GM19023 (cell line): Measurements from ENCODE around the gene GAB3.
A peak's percentile ranks its signal among the peaks of the same experiment; 100 is the strongest.

Source experiments
- ATAC-seq: cut with Tn5 transposase; IDR thresholded peaks from one replicate; pipeline ENCODE4 v1.9.1; 2021; ENCODE audit warnings: mild to moderate bottlenecking, moderate library complexity; ENCODE audit not compliant: unreplicated experiment

The GAB3 gene

GRCh38 chrX:154750301-154751202 is at the start of gene GAB3:
GAB3 (minus strand) TSS chrX:154751077; CDS start chrX:154751025, 52 bp downstream.
- peak; percentile 69 for ATAC-seq

DNA sequence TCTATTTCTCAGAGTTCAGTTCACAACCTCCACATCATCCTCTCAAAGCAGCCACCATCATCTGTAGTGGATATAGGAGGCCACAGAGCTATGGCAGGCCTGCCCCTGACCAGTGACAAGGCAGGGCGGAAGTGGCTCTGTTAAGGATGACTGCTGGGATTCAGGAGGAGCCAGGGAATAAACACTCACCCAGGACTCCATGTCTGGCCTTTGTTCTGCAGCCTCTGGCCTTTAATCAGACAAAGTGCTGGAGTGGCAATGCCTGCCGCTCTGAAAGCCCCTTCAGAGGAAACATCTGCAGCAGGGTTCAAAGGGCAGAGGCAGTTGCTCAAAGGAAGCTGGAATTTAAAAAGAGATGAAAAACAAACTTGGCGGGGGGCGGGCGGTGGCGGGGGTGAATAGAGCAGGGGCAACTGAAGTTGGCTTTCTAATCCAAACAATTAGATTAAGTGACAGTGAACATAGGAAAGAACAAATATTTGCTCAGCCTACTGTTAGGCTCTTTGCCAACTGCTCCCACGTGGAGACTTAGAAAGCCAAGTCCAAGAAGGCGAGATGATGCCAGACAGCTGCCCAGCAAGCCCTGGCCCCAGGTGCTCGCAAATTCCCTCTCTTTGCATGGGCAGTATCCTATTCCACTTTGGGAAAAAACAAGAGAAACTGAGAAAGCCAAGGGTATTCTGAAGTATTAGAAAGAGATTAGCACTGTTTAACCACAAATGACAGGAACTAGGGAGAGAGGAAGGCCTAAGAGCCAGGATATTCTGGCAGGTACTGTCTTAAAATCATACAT is 48.9 kb upstream of the GAB3 start:
- no peak for ATAC-seq

- ATAC-seq, result no peak
Observed at GRCh38 chrX:154797006-154797405, 46.1 kb upstream of the GAB3 start.

- no peak for ATAC-seq
Observed at GRCh38 chrX:154795016-154795415, 44.1 kb upstream of the GAB3 start.

- ATAC-seq, result no peak
Observed at GRCh38 chrX:154793084-154793795, 42.4 kb upstream of the GAB3 start.

DNA sequence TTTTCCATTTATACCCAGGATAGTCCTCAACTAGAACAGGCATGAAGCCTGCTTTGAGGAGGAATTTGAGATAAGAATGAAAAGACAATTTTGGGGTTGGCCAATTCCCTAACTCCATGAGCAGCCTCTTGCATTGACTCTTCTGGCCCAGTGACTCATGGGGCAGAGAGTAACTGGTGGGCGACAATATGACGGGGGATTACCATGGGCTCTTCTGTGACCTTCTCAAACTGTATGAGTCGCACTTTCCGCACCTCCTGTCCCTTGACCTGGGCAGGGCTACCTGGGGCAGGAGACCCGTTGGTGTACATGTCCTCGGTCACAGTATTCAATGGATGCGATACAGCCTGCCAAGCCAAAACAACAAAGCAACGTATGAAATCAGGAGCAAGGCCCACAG is 41.1 kb upstream of the GAB3 start:
- no peak for ATAC-seq

GRCh38 chrX:154791467-154791866 is 40.6 kb upstream of the GAB3 start:
- ATAC-seq, result no peak

DNA sequence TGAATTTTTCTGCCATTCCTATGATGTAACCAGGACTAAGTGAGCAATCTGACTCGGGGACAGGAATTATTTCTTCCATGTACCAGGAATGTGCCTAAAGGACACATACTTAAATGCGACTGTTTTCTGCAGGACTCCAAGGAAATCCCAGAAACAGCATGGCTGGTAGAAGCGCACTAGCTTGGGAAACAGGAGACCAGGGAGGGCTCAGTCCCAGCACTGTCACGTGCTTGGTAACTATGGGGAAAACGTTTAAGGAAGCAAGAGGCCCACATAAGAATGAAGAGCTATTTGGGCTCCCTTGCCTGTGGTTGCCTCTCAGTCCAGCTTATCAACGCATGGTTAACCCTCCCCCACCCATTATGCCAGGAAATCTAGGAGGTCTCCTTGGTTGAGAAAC is 34.8 kb upstream of the GAB3 start:
- no peak for ATAC-seq

GRCh38 chrX:154784149-154784995 is 33.5 kb upstream of the GAB3 start:
- no peak for ATAC-seq

- no peak for ATAC-seq
Observed at GRCh38 chrX:154780968-154781367, 30.1 kb upstream of the GAB3 start.

DNA sequence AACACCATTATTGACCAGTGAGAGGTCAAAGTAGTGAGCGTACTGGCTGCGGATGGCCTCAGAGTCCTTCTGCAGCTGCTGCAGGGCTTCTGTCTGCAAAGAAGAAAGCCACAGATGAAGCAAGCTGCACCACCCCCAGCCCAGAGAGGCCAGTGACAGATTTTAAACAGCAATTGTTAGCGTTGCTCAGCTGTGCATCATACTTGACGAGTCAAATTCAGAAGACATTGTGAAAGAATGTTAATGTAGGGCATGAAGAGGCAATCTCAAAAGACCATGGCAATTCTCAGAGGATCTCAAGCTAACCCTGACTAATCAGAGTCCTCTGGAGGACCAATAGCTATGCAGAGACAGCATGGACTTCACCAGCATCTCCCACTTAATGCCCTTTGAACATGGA is 28.4 kb upstream of the GAB3 start:
- ATAC-seq, result no peak

DNA sequence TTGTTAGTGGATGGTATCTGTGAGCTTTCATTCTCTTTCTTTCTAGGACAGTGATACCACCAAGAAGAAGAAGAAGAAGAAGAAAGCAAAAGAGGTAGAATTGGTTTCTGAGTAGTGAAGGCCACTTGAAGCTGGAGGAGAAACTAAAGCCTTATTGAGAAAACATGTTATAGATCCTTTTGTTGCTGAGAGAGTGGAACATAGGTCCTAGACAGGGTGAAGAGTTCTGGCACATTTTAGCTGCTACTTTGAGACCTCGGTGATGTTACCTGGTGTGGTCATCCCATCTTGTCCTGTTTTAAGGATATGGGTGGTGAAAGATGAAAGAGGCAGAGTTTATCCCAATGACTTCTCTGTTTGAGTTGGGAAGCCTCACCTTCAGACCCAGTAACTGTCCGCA is 25.9 kb upstream of the GAB3 start:
- ATAC-seq, result no peak

DNA sequence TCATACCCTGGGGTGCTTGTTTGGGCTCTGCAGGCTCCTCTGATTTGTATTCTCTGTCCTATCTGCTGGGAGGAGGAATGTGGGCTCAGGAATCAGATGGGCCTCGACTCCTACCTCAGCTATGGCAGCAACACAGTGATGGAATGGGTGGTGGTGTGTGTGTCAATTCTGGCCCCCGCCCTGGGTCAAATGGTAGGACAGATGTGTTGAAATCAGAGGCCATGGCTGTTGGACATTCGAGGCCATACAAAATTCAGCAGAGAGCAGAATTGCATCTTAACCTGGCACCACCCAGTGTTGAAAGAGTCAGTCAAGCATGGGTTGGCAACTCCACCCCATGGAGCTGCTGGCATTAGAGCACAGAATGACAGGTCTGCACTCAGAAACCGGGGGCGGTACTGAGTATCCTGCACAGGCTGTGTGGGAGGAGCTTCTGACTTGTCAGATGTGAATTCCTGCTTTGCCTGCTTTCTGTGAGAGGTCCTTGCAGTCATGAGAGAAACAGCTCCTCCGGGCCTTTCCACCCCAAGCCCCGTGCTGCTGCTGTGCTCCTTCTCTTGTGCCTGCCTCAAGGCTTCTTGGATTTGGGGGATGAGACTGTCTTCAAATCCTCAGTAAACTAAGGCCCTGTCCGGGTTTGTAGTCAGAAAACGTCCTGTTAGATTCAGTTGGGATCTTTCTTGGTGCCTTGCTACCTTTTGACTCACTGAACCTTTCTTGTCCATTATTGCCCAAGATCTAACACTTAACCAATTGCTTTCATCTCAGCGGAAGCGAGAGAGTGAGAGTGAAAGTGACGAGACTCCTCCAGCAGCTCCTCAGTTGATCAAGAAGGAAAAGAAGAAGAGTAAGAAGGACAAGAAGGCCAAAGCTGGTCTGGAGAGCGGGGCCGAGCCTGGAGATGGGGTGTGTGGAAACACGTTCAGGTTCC is 24.8 kb upstream of the GAB3 start:
- no peak for ATAC-seq

GRCh38 chrX:154774622-154775021 is 23.7 kb upstream of the GAB3 start:
- ATAC-seq, result no peak

GRCh38 chrX:154762537-154763296 is 11.8 kb upstream of the GAB3 start, which contains the start of gene DKC1:
DKC1 (plus strand) TSS chrX:154762864; CDS start chrX:154762966, 102 bp downstream.
- peak; percentile 88 for ATAC-seq

DNA sequence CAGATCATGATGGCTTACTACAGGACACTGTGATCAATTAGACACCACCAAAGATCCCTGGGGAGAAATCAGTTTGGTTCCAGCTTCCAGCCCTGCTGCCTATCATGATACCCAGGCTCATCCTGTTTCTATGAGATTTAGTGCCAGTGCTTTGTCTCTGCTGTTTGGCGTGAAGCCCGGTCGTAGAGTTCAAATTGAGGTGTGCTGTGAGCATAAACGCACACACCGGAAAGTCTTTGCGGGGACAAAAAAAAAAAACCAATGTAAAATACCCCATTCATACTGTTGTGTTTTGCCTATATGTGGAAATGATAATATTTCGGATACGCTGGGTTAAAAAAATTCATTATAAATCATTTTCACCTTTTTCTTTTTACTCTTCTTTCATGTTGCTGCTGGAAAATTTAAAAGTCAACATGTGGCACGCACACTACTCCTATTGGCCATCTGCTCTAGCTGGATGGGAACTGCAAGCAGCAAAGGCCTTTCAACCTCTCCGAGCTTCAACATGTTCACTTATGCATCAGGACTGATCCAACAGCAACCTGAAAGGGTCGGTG is 11.2 kb upstream of the GAB3 start:
- no peak for ATAC-seq

DNA sequence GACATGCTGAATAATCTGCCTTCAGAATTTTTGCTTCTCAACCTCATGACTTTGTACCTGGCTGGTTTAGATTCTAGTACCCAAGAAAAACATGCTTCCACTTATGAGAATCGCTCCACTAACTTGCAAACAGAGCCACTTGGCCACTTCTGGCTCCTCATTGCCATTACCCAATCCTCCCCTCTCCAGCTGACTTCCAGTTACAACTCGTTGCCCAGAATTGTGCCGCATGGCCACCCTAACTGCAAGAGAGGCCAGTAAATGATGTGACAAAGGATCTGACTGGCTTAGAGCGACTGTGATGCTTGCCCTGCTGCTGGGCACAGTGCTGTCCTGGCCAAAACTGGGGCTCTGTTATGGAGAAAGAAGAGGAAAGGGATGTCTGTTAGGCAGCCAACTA is 7.8 kb upstream of the GAB3 start:
- ATAC-seq, result no peak

GRCh38 chrX:154751669-154752271 is 893 bp upstream of the GAB3 start:
- no peak for ATAC-seq
